ENCODE data around the gene IRF3.

GRCh38 chr19:49700563-49700962 lies 34.9 kb upstream of the IRF3 start:
- TF ChIP-seq SNAI2 (CRISPR knock-in tag; IDR thresholded peaks at IDR 0.05) (no peak), PATZ1 (CRISPR knock-in tag; IDR thresholded peaks at IDR 0.05; ENCODE audit: borderline replicate concordance) (no peak), ESRRG (CRISPR knock-in tag; IDR thresholded peaks at IDR 0.05) (no peak), RARB (CRISPR knock-in tag; IDR thresholded peaks at IDR 0.05) (no peak), ISL1 (CRISPR knock-in tag; IDR thresholded peaks at IDR 0.05) (no peak)

All from SK-N-SH treated with all-trans-retinoic acid at 6 μM for 48 hours (cell line).